Measurements from ENCODE around the gene ARMH1. TPM values are rescaled to one million over a fixed set of nuclear protein-coding genes. Genes with fewer than 3 reads are reported as not detected.
"Not testable (repeated sequence)": the region's sequence is repeated elsewhere in the genome, so short reads cannot be mapped to it uniquely, and the experiment has no call there.

The ARMH1 gene
- total RNA-seq, 1 experiment from 2014 or later, result not detected

GRCh38 chr1:44720281-44720680, 45.8 kb downstream of the ARMH1 start:
- DNase-seq (ENCODE audit: low read depth), result no peak

GRCh38 chr1:44721485-44722361, 47.2 kb downstream of the ARMH1 start:
- peak; percentile 100 for DNase-seq (ENCODE audit: low read depth)

DNA sequence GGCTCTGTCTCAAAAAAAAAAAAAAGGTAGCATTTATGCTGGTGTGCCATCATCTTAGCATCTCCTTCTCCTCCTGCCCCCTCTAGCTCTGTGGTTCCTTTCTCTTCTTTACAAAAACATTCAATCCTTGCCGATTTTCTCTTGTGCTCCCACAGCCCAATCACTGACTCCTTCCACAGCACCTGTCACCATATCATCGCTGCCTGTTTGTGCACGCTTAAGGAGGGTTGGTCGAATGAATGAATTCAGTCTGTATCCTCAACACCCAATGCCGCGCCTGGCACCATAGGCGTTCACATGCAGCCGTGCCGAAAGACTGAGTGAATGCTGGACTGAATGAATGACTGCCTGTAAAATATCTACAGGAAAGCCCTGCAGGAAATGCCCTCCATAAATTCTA, 48.5 kb downstream of the ARMH1 start:
- no peak for DNase-seq (ENCODE audit: low read depth)

- no peak for DNase-seq (ENCODE audit: low read depth)
Observed at GRCh38 chr1:44723496-44724295, 49.2 kb downstream of the ARMH1 start.

GRCh38 chr1:44724296-44724954, 49.9 kb downstream of the ARMH1 start:
- no peak for DNase-seq (ENCODE audit: low read depth)

DNA sequence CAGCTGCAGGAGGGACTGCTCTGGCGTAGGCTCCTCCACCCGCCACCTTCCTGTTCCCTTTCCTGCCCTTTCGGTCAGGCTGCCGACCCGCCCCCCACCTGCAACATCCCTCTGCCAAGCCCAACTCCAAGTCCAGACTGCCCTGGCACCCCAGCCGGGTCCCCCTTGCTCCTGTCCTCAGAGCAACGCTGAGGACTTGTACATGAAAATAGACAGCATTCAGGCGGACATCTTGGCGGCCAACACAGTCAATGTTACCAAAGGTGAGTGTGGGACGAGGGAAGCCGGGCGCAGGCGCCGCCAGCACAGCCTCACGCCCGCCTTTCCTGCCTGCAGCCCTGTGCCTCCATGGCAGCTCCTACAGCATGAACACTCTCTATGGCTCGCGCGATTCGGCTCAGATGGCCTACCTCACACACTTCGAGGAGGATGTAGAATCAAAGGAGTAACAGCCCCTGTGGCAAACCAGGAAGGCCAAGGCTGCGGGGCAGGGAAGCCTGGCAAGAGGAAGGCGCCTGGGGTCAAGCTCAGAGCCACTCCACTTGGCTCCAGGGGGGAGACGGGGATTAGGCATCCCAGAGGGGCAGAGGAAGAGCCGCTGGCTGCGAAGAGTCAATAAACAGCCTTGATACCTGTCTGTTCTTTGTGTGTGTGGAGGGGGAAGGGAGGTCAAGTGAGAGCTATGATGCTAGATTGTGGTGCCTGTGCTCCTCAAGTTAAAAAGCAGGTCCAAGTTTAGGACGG, 50.6 kb downstream of the ARMH1 start:
- no peak for DNase-seq (ENCODE audit: low read depth)

DNA sequence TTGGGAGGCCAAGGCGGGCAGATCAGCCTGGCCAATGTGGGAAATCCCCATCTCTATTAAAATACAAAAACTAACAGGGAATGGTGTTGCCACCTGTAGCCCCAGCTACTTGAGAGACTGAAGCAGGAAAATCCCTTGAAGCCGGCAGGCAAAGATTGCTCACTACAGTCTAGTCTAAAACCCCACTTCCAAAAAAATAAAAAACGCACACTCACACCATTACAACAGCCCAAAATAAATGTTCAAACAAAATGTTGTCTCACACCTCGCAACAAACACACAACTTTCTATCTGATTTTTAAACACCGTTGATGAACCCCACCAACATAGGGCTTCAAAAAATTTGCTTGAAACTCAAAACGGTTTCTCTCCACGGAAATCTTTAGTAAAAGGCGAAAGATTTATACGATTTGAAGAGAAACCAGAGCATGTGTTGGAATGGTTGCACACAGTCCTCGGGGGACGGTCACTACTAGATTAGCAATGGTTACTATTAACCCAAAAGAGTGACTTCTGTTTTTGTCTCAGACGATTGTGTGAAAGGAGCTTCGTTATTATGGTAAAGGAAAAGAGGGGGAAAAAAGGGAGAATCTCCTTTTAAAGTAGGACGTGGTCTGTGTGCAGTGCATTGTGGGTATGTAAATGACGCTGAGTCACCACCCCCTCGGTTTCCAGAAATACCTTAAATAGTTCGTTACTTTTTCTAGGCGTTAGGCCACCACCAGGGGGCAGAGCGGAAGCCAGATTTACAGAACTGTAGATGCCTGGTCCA, 56.4 kb downstream of the ARMH1 start, which contains the start of gene RNU5D-1:
RNU5D-1 (minus strand) TSS at position 430 of the 772 bp plus-strand sequence.
- peak; percentile 100 for DNase-seq (ENCODE audit: low read depth)

GRCh38 chr1:44733365-44733764, 58.9 kb downstream of the ARMH1 start:
- peak; percentile 64 for DNase-seq (ENCODE audit: low read depth)

GRCh38 chr1:44733784-44734183, 59.3 kb downstream of the ARMH1 start:
- DNase-seq (ENCODE audit: low read depth), result no peak

GRCh38 chr1:44735992-44736391, 61.5 kb downstream of the ARMH1 start:
- no peak for DNase-seq (ENCODE audit: low read depth)

DNA sequence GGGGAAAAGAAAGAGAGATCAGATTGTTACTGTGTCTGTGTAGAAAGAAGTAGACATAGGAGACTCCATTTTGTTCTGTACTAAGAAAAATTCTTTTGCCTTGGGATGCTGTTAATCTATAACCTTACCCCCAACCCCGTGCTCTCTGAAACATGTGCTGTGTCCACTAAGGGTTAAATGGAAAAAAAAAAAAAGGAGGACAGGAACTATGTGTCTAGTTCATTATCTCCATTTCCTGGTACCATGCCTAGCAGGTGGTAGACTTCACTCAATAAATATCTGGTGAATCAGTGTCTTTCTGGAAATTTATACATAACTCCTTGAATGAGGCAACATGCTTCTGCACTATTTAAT, 64.4 kb downstream of the ARMH1 start:
- DNase-seq (ENCODE audit: low read depth), result not testable (repeated sequence)

DNA sequence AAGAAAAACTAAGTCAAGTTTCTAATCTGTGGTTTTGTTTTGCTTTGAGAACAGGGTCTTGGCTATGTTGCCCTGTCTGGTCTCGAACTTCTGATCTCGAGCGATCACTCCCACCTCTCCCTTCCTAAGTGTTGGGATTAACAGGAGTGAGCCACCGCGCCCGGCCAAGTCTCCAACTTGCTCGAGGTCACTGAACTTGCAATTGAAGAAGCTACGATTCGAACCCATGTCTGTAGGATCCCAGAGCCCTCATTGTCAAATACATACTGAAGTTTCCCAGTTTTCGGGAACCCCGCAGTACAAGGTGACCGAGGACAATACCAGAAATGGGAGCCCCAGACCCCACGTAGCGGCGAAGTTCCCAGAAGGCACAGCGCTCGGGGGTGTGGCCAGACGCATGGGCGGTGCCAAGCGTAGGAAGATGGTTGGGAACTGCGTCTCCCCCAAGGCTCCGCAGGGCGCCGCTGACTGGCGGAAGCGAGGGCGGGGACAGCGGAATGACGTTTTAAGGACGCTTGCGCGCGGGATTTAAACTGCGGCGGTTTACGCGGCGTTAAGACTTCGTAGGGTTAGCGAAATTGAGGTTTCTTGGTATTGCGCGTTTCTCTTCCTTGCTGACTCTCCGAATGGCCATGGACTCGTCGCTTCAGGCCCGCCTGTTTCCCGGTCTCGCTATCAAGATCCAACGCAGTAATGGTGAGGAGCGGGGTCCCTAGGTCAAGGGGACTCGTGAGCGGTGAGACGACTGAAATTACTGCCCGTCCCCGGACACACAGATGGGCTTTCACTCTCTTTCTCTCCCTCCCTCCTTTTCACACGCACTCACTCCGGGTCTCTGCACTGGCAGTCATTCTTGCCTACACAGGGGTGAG, 65.0 kb downstream of the ARMH1 start, which contains the start of gene KIF2C:
KIF2C (plus strand) TSS at position 531 of the 872 bp plus-strand sequence; CDS start at position 627, 96 bp downstream.
- DNase-seq (ENCODE audit: low read depth), result peak; percentile 96

- DNase-seq (ENCODE audit: low read depth), result no peak
Observed at GRCh38 chr1:44740179-44740617, 65.7 kb downstream of the ARMH1 start.

- no peak for DNase-seq (ENCODE audit: low read depth)
Observed at GRCh38 chr1:44743211-44743610, 68.7 kb downstream of the ARMH1 start.

DNA sequence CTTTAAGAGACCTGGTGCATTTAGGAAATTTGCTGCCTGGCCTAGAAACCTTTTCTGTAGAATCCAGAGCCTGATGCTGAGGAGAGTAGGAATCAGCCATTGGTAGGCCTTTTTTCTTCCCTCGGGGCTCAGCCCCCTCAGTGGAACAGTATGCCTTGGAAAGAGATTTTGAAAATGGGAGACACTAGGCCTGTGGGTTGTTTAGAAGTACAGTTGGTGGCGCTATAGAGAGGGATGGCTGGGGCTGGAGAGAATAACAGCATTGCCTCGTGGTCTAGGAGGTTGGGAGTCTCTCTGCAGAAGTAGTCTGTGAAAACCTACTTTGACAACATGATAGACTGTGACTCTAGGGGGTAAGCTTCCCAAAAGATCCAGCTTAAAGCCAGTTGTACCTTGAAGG, 73.4 kb downstream of the ARMH1 start:
- no peak for DNase-seq (ENCODE audit: low read depth)

- no peak for DNase-seq (ENCODE audit: low read depth)
Observed at GRCh38 chr1:44757420-44757819, 82.9 kb downstream of the ARMH1 start.

DNA sequence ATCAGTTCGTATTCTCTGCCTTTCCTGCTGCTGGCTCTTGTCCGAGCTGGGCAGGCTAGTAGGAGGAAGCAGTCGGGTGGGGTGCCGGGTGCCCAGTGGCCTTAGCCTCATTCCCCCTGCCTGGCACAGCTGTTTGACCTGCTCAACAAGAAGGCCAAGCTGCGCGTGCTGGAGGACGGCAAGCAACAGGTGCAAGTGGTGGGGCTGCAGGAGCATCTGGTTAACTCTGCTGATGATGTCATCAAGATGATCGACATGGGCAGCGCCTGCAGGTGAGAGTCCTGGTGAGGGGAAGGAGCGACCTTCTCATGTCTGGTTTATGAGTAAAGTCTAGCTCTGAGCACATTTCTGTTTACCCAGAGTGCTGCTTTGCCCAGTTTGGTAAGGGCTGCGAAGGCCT, 84.6 kb downstream of the ARMH1 start:
- no peak for DNase-seq (ENCODE audit: low read depth)

DNA sequence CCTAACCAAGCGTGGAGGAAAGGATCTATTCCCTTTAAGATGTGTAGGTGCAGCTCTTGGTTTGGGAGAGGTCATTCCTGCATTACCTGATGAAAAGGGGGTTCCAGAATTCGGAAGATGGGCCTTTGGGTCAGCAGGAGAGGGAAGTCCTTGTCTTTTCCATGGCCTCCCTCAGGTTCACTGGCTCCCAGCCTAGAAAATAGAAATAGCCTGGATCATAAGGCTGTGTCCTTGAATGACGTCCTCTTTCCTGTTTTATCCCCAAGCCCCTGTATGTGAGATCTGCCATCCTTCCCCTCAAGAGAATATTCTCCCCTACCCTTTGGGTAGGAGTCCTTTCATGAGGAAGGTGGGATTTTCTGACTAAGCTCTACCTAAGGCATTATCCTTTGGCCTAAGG, 86.4 kb downstream of the ARMH1 start:
- no peak for DNase-seq (ENCODE audit: low read depth)

GRCh38 chr1:44766421-44766820, 91.9 kb downstream of the ARMH1 start:
- not testable (repeated sequence) for DNase-seq (ENCODE audit: low read depth)

Data from HT1080 (cell line).